ENCODE results near the gene MOCS3. TPM values are rescaled to one million over a fixed set of nuclear protein-coding genes. Genes with fewer than 3 reads are reported as not detected.
"Not testable (repeated sequence)": the region's sequence is repeated elsewhere in the genome, so short reads cannot be mapped to it uniquely, and the experiment has no call there.

The MOCS3 gene
- total RNA-seq, 1 experiment from 2014 or later = 6.4 TPM

DNA sequence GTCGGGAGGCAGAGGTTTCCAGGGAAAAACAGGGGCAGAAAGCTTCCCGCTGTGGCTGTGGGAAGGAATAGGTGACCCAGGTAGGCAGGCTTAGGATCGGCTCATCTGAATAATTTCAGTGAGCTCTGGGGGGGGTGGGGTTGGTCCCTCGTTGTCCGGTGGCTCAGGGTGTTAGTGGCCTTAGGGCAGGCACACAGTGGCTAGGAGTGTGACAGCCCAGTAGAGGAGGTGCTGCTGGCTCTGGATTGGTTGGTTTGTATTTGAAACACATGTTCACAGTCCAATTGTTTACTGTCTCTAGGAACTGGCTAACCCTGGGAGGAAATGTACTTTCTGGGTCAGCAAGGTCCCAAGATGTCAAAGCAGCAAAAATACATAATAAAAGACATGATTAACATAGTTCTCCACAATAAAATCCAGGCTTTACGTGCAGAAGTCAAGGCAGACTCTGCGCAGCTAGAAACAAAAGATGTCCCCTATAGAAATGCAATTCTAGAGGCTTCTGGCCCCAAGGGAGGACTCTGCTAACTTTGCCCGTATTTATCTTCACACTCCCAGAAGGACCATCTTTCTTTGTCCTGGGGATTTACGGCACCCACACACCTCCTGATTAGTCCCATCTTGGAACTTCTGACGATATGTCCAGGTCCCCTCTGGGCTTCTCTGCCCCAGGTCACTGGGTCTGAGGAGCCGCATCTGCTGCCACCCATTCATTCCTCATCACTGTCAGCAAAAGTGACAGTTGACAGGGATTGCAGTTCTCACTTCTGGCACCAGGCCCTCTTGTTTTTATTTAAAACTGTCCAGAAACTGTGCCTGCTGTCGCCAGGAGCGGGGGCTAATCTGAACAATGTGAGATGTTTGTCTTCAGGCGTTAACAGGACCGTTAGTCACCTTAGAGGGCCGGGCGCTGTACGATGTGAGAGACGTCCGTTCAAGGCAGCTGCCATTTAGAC, 18.7 kb downstream of the MOCS3 start:
- DNase-seq (ENCODE audit: low read depth, low spot score) (no peak), ATAC-seq (peak; percentile 54; the same call in 1 of the 2 replicates)
- H3K27me3 ChIP-seq (ENCODE audit: insufficient read depth, low read length) = no peaks in the 10 kb centered on the region
- no peak overlapping the region for H2AFZ ChIP-seq (ENCODE audit: low read depth, low read length, poor library complexity, severe bottlenecking)
- H3K79me2 ChIP-seq (ENCODE audit: insufficient read depth, low read length) = no peaks in the 10 kb centered on the region
- H3K36me3 ChIP-seq (ENCODE audit: control insufficient read depth in 1 of 2, insufficient read depth in 2 of 2, low read length in 2 of 2) = no peaks in the 10 kb centered on the region
- ChIA-PET CTCF (interaction anchor here (0.7 to 1.4 kb wide), 2 partner anchors 10 to 48 kb away, joined by 3 read pairs; no protein-coding TSS in a partner anchor), RAD21 (ENCODE audit: low non-redundant PET in 1 of 2, low total read pairs in 2 of 2, uncharacterized antibody in 2 of 2, unreplicated experiment in 2 of 2) (no interaction called here), POLR2A (no interaction called here)
- intact Hi-C loops (cut with micrococcal nuclease) = no loop called here
- H3K4me3 ChIP-seq (replicated peaks in 1 of 2; ENCODE audit: low read depth in 1 of 2, low read length in 2 of 2) = no peak overlapping the region
- H3K9ac ChIP-seq (ENCODE audit: low read length) = no peak overlapping the region
- H3K9me3 ChIP-seq (ENCODE audit: control insufficient read depth in 1 of 2, insufficient read depth in 1 of 2, low read depth in 1 of 2, low read length in 2 of 2) = no peaks in the 10 kb centered on the region
- H3K27ac ChIP-seq (ENCODE audit: low read depth, low read length) = no peak overlapping the region
- H3K4me1 ChIP-seq (ENCODE audit: control insufficient read depth in 1 of 2, insufficient read depth in 2 of 2, low read length in 2 of 2) = peaks cover 0 to 14% of the 10 kb centered on the region in 2 experiments; a peak in 2 of 4 replicates
- H4K20me1 ChIP-seq (ENCODE audit: insufficient read depth) = no peaks in the 10 kb centered on the region
- no TSS peak for BruUV-seq (replicated peaks)
- no peak overlapping the region for H3K4me2 ChIP-seq (ENCODE audit: low read length)
- no peak for TF ChIP-seq POLR2A (IDR thresholded peaks at IDR 0.05; ENCODE audit: borderline replicate concordance, extremely low read depth, insufficient read depth, insufficient read length)
- no peak for TF ChIP-seq CBX3 (IDR thresholded peaks at IDR 0.05; ENCODE audit: low read depth)
- no peak for TF ChIP-seq SRF (IDR thresholded peaks at IDR 0.05; ENCODE audit: low read depth)
- no peak for TF ChIP-seq ELF1 (IDR thresholded peaks at IDR 0.05; ENCODE audit: borderline replicate concordance, low read depth)
- TF ChIP-seq, protein P1, sequence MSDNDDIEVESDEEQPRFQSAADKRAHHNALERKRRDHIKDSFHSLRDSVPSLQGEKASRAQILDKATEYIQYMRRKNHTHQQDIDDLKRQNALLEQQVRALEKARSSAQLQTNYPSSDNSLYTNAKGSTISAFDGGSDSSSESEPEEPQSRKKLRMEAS (IDR thresholded peaks at IDR 0.05) = no peak
- TF ChIP-seq, protein P2, sequence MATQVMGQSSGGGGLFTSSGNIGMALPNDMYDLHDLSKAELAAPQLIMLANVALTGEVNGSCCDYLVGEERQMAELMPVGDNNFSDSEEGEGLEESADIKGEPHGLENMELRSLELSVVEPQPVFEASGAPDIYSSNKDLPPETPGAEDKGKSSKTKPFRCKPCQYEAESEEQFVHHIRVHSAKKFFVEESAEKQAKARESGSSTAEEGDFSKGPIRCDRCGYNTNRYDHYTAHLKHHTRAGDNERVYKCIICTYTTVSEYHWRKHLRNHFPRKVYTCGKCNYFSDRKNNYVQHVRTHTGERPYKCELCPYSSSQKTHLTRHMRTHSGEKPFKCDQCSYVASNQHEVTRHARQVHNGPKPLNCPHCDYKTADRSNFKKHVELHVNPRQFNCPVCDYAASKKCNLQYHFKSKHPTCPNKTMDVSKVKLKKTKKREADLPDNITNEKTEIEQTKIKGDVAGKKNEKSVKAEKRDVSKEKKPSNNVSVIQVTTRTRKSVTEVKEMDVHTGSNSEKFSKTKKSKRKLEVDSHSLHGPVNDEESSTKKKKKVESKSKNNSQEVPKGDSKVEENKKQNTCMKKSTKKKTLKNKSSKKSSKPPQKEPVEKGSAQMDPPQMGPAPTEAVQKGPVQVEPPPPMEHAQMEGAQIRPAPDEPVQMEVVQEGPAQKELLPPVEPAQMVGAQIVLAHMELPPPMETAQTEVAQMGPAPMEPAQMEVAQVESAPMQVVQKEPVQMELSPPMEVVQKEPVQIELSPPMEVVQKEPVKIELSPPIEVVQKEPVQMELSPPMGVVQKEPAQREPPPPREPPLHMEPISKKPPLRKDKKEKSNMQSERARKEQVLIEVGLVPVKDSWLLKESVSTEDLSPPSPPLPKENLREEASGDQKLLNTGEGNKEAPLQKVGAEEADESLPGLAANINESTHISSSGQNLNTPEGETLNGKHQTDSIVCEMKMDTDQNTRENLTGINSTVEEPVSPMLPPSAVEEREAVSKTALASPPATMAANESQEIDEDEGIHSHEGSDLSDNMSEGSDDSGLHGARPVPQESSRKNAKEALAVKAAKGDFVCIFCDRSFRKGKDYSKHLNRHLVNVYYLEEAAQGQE (IDR thresholded peaks at IDR 0.05; ENCODE audit: low read depth) = no peak
- TF ChIP-seq EZH2 (IDR thresholded peaks at IDR 0.05) = no peak
- TF ChIP-seq RAD21 (IDR thresholded peaks at IDR 0.05; ENCODE audit: low read depth) = no peak
- TF ChIP-seq SIN3A (IDR thresholded peaks at IDR 0.05; ENCODE audit: low read depth) = no peak
- no peak for TF ChIP-seq EGR1 (IDR thresholded peaks at IDR 0.05; ENCODE audit: low read depth)
- TF ChIP-seq TCF7L2 (IDR thresholded peaks at IDR 0.05; ENCODE audit: borderline replicate concordance, extremely low read depth, insufficient read depth, insufficient read length) = no peak
- TF ChIP-seq, protein P3, sequence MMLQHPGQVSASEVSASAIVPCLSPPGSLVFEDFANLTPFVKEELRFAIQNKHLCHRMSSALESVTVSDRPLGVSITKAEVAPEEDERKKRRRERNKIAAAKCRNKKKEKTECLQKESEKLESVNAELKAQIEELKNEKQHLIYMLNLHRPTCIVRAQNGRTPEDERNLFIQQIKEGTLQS (IDR thresholded peaks at IDR 0.05) = no peak
- TF ChIP-seq ZFX (IDR thresholded peaks at IDR 0.05) = no peak
- H3K9me2 ChIP-seq (ENCODE audit: insufficient read depth) = no peaks in the 10 kb centered on the region

DNA sequence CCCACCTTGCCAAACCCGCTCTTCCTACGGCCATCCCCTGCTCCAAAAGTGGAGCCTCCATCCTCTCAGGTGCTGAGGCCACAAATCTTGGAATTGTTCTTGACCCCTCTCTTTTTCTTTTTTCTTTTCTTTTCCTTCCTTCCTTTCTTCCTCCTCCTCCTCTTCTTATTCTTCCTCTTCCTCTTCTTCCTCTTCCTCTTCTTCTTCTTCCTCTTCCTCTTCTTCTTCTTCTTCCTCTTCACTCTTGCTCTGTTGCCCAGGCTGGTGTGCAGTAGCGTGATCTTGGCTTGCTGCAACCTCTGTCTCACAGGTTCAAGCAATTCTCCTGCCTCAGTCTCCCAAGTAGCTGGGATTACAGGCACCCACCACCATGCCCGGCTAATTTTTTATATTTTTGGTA, 19.9 kb downstream of the MOCS3 start:
- RAD21 ChIA-PET (ENCODE audit: low non-redundant PET in 1 of 2, low total read pairs in 2 of 2, uncharacterized antibody in 2 of 2, unreplicated experiment in 2 of 2); H2AFZ ChIP-seq (ENCODE audit: low read depth, low read length, poor library complexity, severe bottlenecking); H3K36me3 ChIP-seq (ENCODE audit: control insufficient read depth in 1 of 2, insufficient read depth in 2 of 2, low read length in 2 of 2); H3K27me3 ChIP-seq (ENCODE audit: insufficient read depth, low read length); H3K9me2 ChIP-seq (ENCODE audit: insufficient read depth); H3K79me2 ChIP-seq (ENCODE audit: insufficient read depth, low read length); H3K4me3 ChIP-seq (replicated peaks in 1 of 2; ENCODE audit: low read depth in 1 of 2, low read length in 2 of 2); intact Hi-C loops (cut with micrococcal nuclease); H3K4me2 ChIP-seq (ENCODE audit: low read length); H4K20me1 ChIP-seq (ENCODE audit: insufficient read depth); POLR2A ChIA-PET; DNase-seq (ENCODE audit: low read depth, low spot score); CTCF ChIA-PET; H3K9ac ChIP-seq (ENCODE audit: low read length); BruUV-seq (replicated peaks); ATAC-seq; H3K27ac ChIP-seq (ENCODE audit: low read depth, low read length); H3K9me3 ChIP-seq (ENCODE audit: control insufficient read depth in 1 of 2, insufficient read depth in 1 of 2, low read depth in 1 of 2, low read length in 2 of 2): not testable (repeated sequence)
- H3K4me1 ChIP-seq (ENCODE audit: control insufficient read depth in 1 of 2, insufficient read depth in 2 of 2, low read length in 2 of 2) = peaks cover 0 to 14% of the 10 kb centered on the region in 2 experiments; a peak in 2 of 4 replicates
